Measurements from ENCODE around the gene OXTR.

OXTR gene

GRCh38 chr3:8713901-8714759 is 55.3 kb downstream of the OXTR start:
- in situ Hi-C loops (cut with MboI; ENCODE audit: low sequenced_read_pairs), result no loop called here

- in situ Hi-C loops (cut with MboI; ENCODE audit: low sequenced_read_pairs), result no loop called here
These were observed 56.5 kb downstream of the OXTR start for GRCh38 chr3:8712908-8713255.

GRCh38 chr3:8712045-8712907 is 57.1 kb downstream of the OXTR start:
- in situ Hi-C loops (cut with MboI; ENCODE audit: low sequenced_read_pairs), result no loop called here

GRCh38 chr3:8709801-8710507 is 59.5 kb downstream of the OXTR start:
- in situ Hi-C loops (cut with MboI; ENCODE audit: low sequenced_read_pairs), result no loop called here

- in situ Hi-C loops (cut with MboI; ENCODE audit: low sequenced_read_pairs), result no loop called here
These were observed 60.1 kb downstream of the OXTR start for GRCh38 chr3:8709287-8709686.

- in situ Hi-C loops (cut with MboI; ENCODE audit: low sequenced_read_pairs), result no loop called here
These were observed 63.8 kb downstream of the OXTR start for GRCh38 chr3:8705575-8705974.

- in situ Hi-C loops (cut with MboI; ENCODE audit: low sequenced_read_pairs), result no loop called here
These were observed 66.9 kb downstream of the OXTR start for GRCh38 chr3:8702560-8702959.
